Hematopoietic multipotent progenitor cell treated with erythropoietin and hydrocortisone succinate and interleukin-3 and kit ligand, for 17 days (in vitro differentiated cells): ENCODE data around the gene ADGRL3.
"Not testable (repeated sequence)": the region's sequence is repeated elsewhere in the genome, so short reads cannot be mapped to it uniquely, and the experiment has no call there.

Experiments
- DNase-seq: peaks from one replicate; pipeline ENCODE4 v3.0.0-alpha.2; 2015; ENCODE audit warnings: low spot score

The ADGRL3 gene

DNA sequence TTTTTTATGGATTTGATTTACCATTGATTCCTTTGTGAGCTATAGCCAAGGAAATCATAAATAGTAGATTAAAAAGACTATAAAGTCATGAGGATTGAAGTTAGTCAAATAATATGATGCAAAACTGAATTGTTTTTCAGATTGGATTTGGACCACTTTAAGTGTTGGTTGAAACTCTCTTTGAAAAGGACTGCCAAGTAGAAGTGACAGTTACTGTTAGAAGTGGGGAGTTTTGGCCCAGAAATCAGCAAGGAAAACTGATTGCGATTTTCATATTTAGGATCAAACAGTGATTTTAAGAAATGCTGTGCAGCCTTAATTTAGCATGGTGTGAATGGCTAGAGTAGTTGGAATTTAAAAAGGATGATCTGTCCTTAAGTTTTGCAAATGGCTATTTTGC is 4.9 kb downstream of the ADGRL3 start:
- no peak for DNase-seq

DNA sequence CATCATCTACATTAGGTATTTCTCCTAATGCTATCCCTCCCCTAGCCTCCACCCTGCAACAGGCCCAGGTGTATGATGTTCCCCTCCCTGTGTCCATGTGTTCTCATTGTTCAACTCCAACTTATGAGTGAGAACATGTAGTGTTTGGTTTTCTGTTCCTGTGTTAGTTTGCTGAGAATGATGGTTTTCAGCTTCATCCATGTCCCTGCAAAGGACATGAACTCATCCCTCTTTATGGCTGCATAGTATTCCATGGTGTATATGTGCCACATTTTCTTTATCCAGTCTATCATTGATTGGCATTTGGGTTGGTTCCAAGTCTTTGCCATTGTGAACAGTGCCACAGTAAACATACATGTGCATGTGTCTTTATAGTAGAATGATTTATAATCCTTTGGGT is 7.0 kb downstream of the ADGRL3 start:
- not testable (repeated sequence) for DNase-seq

DNA sequence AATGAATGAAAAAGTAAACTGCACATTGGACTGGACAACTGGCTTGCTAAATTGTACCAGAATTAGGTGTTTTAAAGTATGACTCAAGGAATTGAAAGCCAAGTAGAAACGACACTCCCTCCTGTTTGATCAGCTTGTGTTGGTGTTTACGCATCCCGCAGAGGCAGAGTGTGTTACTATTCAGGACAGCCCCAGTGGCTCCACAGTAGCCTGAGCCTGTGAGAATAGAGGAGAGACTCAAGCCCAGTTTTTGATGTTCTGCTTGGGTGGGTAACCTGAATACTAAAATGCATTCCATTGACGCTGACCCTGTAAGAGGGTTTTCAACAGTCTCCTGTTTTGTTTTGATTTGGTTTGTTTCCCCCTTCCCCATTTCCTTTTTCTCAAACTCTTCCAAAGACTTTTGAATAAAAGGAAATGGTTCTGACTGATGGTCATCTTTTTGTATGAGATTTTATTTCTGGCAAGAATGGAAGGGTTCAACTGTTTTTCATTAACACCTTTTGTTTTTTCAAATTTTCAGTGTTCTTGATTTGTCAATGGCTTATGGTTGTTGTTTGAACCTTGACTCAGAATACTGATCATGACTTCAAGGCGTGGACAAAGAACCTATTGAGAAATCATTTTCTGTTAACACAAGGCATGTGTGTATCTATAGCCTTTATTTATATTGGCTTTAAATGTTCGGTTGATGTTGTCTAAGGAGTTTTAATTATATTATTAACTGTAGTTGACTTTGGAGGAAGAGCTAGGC is 10.2 kb downstream of the ADGRL3 start:
- DNase-seq, result no peak

DNA sequence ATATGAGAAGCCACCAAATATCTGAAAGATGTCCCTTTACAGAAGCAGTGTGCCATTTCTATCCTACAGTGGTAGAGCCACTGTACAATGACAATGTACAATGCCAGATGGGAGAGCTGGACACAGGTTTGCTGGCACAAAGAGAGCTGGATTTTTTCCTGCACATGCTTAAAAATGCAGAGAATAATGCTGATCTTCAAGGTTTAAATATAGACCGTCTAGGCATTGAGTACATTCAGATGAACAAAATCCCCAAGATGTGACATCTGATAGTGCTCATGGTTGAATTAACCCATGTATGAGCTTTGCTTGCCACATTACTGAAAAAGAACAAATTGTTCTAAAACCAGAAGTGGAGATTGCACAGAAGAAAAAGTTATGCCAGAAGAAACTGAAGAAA is 11.7 kb downstream of the ADGRL3 start:
- no peak for DNase-seq

DNA sequence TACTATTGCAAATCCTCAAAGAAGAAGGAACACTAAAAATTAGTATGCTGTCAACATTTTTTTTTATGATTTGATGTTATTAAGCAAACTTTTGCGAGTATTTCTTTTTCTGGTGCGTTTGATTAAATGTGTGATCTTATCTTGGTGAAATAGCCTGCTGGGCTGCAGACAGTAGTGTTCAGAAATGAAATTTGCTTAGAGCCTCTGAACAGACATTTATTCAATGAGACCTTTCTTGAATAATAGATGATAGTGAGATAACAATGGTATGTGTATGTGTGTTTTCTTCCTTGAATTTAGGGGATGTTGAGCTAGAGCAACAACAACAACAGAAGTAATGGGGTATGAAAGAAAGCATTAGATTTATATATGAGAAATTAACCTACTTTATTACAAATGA is 12.7 kb downstream of the ADGRL3 start:
- DNase-seq, result no peak

DNA sequence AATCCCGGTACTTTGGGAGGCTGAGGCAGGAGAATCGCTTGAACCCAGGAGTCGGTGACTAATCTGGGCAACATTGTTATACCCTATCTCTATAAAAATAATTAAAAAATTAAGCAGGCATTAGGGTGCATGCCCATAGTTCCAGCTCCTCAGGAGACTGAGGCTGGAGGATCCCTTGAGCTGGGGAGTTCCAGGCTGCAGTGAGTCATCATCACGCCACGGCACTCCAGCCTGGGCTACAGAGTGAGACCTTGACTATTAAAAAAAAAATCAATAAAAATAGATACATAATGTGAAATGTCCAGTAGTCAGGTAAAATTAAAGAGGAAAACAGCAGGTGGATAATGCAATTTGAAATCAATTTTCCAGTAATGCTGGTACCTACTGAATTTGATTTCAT is 14.6 kb downstream of the ADGRL3 start:
- no peak for DNase-seq

DNA sequence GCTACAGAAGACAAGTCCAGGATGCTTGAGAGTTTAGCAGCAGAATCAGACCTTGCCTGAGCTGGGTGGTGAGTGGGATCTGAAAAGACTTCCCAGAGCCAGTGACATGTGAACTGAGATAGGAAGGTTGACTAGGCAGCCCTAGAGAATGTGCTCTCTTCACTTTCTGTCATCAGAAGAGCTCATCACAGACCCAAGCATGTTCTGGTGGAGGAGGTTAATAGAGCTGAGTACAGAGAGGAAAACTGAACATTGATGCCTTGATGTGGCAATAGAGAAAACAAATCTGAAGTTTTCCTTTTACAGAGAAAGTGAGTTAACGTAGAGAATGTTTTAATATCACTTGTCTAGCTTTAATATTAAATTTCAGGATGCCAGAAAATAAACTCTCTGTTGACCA is 17.1 kb downstream of the ADGRL3 start:
- no peak for DNase-seq

DNA sequence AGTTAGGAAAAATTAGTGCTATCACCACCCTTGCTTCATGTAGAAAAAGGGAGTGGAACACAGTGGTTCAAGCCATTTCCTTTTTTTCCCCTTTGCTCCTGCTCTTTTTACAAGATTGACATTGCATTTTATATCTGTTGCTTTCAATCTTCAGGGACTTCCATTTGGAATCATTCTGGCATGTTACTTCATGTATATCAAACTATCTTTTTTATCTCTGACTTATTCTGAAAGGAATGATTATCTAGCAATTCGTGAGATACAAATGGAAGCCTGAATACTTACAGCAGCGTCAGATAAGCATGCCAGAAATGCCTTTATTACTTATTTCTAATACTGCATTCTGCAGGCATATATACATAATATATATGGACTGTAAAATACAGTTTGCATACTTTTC is 20.4 kb downstream of the ADGRL3 start:
- DNase-seq, result no peak

DNA sequence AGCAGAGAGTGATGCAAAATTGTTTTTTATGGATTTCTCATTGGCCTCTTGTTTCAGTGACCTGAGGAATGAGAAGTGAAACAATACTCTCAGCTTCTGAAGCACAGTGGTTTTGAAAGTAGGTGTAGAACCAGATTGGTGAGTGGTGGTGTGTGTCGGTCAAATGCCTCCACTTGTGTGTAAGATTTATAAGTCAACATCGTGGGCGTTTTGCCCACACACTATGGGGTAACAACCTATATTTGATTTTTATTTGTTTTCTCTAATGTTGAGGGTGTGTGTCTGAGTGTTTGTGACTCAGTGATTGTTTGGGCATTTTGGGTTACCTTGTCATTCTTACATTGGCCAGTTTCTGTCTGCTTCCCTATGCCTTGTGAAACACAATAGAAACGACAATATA is 23.3 kb downstream of the ADGRL3 start:
- DNase-seq, result no peak

DNA sequence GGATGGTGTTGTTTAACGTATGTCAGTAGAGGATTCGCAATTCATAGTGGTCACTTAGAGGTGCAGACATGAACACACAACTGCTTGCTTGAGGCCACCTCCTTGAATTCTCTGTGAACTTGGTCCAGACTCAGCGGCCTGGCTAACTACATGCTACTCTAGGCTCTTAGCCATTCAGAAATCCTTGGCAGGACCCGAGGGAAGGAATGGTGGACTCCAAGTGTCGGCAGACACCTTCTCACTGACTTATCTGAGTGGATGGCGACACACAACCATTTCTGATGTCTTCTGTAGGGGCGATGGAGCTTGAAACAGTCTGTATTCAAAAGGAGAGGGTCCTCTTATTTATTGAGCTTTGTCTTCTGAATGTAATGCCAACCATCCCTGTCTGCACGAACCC is 24.4 kb downstream of the ADGRL3 start:
- DNase-seq, result no peak

DNA sequence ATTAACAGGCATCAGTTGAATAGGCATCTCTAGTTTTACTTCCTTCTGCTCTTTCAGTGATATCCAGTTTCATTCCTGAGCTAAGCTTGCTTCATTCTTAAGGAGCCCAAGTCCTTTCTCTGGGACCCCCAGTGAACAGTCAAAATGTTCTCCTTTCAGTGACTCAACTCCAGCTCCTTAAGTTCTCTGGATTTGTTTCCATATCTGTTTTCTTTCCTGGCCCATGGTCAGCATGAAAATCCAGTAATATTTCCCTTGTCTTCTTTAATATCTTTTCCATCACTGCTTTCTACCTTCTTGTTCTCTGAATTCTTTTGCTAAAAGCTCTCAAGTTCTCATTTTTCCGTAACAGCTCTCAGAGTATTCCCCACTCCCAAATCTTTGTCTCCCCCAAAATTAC is 25.5 kb downstream of the ADGRL3 start:
- no peak for DNase-seq

DNA sequence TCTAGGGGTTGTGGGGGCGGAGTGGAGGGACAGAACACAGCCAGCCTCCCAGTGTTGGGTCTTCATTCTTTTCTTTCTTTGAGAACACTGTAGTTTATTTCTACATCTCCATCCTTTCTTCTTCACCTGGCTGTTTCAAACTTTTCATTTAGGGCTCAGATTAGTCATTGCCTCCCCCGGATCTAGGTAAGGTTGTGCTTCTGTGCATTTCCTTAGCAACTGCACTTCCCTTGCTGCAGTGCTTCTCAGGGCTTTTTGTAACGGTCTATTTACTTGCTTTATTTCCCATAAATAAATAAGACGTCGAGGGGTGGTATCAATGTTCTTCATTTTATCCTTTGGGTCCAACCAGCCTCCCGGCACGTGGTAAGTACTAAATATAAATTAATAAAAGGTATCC is 31.3 kb downstream of the ADGRL3 start:
- no peak for DNase-seq

DNA sequence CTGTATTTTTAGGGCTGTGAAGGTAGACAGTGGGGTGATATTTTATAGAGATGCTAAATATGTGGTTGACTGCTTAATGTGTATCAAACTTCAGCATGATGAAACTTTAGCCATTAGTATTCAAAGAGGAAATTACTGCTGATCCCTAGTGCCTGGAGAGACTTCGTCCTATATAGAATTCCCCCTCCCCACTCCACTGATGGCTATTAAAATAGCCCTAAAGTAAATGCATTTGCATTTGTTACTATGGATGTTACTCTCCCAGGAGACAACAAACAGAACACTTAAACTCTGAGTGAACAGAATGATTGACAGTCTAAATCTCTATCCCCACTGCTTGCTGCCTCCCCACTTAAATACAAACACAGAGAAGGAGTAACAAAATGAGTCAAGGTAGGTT is 39.1 kb downstream of the ADGRL3 start:
- no peak for DNase-seq

DNA sequence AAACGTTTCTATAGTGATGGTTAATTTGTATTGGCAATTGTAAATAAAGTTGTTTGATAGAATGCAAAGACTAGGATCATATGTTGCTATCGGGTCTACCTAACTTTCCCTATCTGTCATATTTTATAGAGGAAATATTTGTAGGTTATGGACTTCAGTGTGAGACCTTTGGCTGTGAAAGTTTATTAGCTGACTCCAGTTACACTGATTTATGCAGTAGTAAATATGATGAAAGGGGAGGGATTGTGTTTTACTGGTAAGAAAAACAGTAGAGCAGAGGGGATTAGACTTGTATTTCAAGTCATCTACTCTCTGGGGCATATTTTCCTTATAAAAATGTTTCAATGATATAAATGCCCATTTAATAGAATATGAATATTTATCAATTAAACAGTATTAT is 43.8 kb downstream of the ADGRL3 start:
- DNase-seq, result no peak

DNA sequence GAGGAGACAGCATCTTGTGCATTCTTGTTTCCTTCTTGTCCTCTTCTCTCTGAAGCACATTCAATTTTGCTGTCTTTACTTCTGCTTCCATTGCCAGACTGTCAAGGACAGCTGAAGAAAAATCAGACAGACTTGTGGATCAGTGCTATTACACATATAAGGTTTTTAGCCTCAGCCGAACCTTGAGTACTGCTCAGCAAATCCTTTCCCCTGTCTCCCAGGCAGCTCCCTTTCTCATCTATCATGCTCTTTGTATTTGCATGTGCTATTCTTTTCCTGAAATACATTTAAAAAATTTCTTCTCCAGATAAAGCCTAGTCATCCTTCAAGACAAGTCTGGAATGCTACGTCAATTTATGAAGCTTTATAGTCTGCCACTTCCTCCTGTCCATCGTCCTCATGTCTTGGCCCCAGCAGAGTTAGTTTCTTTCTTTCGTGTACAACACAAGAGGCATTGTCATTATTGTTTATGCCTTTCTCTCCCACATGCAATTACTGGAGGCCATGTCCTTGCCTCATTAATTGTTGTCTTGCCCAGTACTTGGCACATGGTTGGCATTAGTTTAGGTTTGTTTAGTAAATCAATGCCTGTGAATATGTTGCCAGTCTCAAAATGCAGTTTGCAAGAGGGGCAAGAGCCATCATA is 45.1 kb downstream of the ADGRL3 start:
- no peak for DNase-seq

DNA sequence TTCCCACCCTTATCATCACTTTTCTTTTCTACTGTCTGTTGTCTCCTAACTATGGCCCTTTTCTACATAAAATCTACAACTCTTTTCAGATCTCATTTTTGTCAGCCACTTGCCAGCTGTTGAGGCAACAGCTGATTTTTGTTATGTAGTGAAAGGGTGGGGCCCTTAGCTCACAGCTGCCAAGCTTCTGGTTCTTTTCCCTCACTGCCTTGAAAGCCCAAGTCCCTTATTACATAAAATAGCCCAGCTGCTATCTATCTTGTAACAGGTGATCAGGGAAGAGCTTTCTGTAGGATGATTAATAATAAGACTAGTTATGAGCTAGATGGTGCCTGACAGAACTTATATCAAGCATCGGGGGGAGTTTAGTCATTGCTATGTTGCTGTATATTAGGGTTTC is 45.9 kb downstream of the ADGRL3 start:
- DNase-seq, result no peak

DNA sequence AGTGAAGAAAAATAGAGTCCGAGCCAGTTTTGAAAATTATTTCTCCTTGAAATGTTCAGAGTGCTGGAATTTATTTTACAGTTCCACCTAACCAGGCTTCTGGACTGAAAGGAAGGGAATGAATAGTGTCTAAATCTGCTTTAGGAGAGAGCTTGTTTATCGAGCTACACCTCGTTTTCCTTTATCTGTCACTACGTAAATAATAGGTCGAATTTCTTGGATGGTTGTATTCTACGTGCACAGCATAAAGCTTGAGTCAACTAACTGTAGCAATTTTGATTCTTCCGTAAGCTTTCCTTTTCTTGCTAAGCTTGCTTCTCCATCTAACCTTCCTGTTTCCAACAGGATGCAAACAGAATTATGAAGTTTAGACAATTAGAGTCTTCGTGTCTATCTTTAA is 48.6 kb downstream of the ADGRL3 start:
- no peak for DNase-seq

DNA sequence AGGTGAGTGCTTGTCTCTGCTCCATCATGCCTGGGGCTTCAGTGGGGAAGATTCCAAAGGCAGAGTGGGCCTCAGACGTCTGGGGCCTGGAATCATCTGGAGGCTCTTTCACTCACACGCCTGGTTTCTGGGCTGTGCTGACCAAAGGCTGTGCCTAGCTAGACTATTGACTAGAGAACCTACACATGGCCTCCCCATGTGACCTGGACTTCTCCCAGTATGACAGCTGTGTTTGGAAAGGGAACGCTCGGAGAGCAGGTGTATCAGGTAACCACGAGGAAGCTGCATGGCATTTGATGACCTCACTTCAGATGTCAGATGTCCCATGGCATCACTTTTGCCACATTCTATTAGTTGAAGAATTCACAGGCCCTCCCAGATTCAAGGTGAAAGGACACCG is 51.0 kb downstream of the ADGRL3 start:
- no peak for DNase-seq

DNA sequence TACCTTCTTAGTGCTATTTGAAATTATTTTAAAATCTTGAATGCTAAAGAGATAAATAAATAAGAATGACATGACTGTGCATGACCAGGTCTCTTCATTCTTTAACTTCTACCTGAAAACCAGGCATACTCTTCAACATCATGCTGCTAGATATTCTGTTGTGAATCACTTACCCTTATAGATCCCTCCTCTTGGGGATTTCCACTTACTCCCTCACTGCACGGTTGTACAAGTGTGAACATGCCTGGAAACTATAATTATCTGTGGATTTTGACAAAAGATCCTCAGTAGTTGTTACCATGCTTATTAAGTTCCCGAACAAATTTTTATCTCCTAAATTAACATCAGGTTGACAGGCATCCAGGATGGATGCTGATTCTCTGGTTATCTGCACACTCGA is 54.3 kb downstream of the ADGRL3 start:
- DNase-seq, result no peak

DNA sequence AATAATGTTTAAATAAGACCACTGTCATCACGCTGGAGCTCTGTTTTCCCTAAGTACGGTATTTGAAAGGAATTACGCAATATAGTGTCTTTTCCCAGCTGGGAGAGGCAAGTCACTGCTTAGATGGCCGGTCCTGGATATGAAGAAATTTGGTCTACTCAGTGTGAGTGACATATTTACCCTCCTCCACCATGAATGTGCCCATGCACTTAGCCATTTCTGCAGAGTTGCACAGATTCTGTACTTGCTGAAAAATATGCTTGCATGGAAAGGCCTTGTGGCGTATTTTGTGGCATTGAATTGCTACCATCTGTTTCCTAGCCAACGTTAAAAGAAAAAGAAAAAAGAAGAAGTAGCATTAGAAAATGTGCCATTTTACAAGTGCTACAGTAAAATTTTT is 73.1 kb downstream of the ADGRL3 start:
- no peak for DNase-seq

DNA sequence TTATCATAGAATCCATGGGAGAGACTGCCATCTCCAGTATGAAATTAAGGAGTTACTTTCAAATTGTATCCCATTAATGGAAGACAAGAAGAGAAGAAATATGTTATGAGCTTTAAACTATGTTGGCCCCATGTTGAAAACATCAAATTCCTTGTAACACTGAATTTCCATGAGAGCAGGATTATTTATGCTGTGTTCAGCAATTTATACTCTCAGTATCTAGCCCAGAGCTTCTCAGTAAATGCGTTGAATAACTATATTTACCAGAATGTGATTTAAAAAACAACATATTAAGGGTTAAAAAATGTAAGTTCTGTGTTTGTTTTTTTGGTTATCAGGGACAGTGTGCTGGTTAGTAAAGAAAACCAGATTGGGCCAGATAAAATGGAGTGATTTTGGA is 74.2 kb downstream of the ADGRL3 start:
- no peak for DNase-seq

DNA sequence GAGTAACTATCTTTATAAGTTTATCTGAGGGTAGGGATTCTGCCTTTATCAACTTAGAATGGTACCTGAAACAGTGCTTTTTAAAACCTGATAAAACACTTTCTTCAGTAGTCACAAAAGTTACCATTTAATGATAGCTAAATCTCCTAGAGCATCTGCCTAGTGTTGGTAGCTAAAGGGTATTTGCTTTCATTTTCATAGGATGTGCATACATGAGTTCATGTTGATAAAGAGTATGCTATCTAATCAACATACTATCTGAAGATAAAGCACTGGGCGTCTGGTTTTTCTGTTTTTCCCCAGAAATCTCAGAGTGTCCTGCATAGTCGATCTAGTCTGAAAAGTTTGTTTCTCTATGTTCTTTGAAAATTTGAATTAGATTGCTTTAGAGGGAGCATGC is 75.1 kb downstream of the ADGRL3 start:
- no peak for DNase-seq

DNA sequence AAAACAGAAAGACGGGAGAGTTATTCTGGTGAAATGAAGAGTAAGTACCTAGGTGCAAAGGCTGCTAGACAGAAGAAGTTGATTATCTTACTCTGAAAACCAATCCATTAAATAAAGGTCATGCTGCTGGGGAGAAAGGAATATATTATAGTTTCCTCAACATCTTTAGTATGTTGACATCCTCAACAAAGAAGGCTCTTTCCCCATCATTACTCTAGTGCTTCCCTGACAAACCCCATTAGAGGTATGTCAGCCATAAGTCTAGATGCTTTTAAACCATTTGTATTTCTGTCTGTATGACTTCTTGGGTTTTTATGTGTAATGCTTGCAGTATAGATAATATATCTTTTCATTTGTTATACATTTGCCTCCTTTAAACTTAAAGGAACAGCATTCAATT is 75.9 kb downstream of the ADGRL3 start:
- DNase-seq, result no peak
